NCI-H2171 treated with DMSO at 0.1 percent for 48 hours (cell line): ENCODE data around the gene BIRC2.
A peak's percentile ranks its signal among the peaks of the same experiment; 100 is the strongest.

Source experiments
- DNase-seq: peaks from one replicate; lab custom pipeline; 2025; lab: John Stamatoyannopoulos, UW

BIRC2 gene

GRCh38 chr11:102375720-102376399 lies 28.8 kb downstream of the BIRC2 start:
- no peak for DNase-seq

GRCh38 chr11:102377891-102378290 lies 30.9 kb downstream of the BIRC2 start:
- no peak for DNase-seq

- no peak for DNase-seq
Observed at GRCh38 chr11:102378818-102379217, 31.8 kb downstream of the BIRC2 start.

- DNase-seq: no peak
Observed at GRCh38 chr11:102382384-102382783, 35.4 kb downstream of the BIRC2 start.

GRCh38 chr11:102383839-102384238 lies 36.8 kb downstream of the BIRC2 start:
- DNase-seq: no peak

- DNase-seq: no peak
Observed at GRCh38 chr11:102384419-102385079, 37.5 kb downstream of the BIRC2 start.

- DNase-seq: no peak
Observed at GRCh38 chr11:102385085-102386007, 38.3 kb downstream of the BIRC2 start.

GRCh38 chr11:102386136-102386734 lies 39.2 kb downstream of the BIRC2 start:
- no peak for DNase-seq

GRCh38 chr11:102387043-102387781 lies 40.2 kb downstream of the BIRC2 start:
- no peak for DNase-seq

GRCh38 chr11:102389253-102389652 lies 42.2 kb downstream of the BIRC2 start:
- no peak for DNase-seq

GRCh38 chr11:102390667-102391465 lies 43.9 kb downstream of the BIRC2 start:
- DNase-seq: peak; percentile 3

- DNase-seq: no peak
Observed at GRCh38 chr11:102391549-102392237, 44.7 kb downstream of the BIRC2 start.

GRCh38 chr11:102393272-102393730 lies 46.3 kb downstream of the BIRC2 start:
- no peak for DNase-seq

- DNase-seq: no peak
Observed at GRCh38 chr11:102395720-102396393, 48.8 kb downstream of the BIRC2 start.

- no peak for DNase-seq
Observed at GRCh38 chr11:102396708-102397563, 49.9 kb downstream of the BIRC2 start.

- DNase-seq: no peak
Observed at GRCh38 chr11:102398297-102398696, 51.3 kb downstream of the BIRC2 start.

- no peak for DNase-seq
Observed at GRCh38 chr11:102399189-102399588, 52.2 kb downstream of the BIRC2 start.

GRCh38 chr11:102400603-102401002 lies 53.6 kb downstream of the BIRC2 start:
- no peak for DNase-seq
